ENCODE measurements around the gene ZWILCH. TPM values are rescaled to one million over a fixed set of nuclear protein-coding genes. Genes with fewer than 3 reads are reported as not detected.
A peak's percentile ranks its signal among the peaks of the same experiment; 100 is the strongest.

Gene ZWILCH
- total and polyA plus RNA-seq, 2 donors (not counting 1 experiment from before 2014, with no cell fraction given): 14.5 to 25.4 TPM

DNA sequence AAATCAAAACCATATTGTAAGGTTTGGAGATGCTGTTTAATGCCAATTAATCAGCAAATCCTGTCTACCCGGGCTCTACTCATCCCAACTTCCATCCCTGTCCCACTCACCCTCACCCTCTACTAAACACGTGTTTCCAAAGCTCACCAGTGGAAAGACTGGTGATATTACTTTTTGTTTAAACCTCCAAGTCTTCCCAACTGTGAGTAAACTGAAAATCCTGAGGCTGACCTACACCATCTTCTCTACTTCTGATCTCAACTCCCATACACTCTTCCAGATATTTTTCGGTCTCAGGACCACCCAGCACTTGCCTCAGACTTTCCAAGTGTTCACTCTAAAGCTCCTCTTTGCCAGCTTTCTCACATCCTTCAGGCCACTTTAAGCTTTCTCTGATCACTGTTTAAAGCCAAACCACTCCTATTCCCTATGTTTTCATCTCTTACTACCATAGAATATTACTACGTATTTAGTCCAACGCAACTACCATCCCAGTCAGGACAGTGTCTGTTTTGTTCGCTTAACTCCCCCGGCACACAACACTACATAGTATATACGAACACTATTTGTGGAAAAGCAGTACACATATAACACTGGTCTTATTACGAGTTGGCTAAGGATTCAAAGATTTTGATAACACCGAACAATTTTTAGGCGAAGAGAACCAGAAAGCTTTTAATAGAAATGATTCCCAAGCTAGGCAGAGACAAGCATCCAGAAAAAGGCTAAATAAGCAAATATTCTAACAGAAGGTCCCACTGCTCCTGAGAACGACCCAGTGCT is 1.2 kb upstream of the ZWILCH start:
- DNase-seq (ENCODE audit: low read depth in 2 of 2): no peak
- Histone ChIP-seq H3K79me2 (ENCODE audit: control insufficient read depth, insufficient read depth, low read length) (peaks cover 74% of the 10 kb centered on the region), H3K4me1 (ENCODE audit: control insufficient read depth, extremely low read depth, insufficient read depth, low read length) (no peaks in the 10 kb centered on the region), H3K36me3 (ENCODE audit: control insufficient read depth, insufficient read depth, low read length) (peaks cover 17% of the 10 kb centered on the region), H3K9ac (ENCODE audit: insufficient read depth, low read length) (peak overlapping the region; percentile 75), H3K9me3 (ENCODE audit: control insufficient read depth, insufficient read depth, low read depth, low read length) (no peaks in the 10 kb centered on the region), H3K27me3 (ENCODE audit: control insufficient read depth, insufficient read depth, low read length) (no peaks in the 10 kb centered on the region), H4K20me1 (ENCODE audit: control insufficient read depth, extremely low read depth, insufficient read depth, low read length) (no peaks in the 10 kb centered on the region), H3K27ac (ENCODE audit: insufficient read depth, low read length) (peak overlapping the region; percentile 90), H2AFZ (ENCODE audit: low read length) (no peak overlapping the region), H3K4me3 (replicated peaks in 1 of 4; ENCODE audit: control extremely low read depth in 1 of 4, insufficient read depth in 1 of 4, low read depth in 3 of 4, low read length in 4 of 4) (peak overlapping the region; percentile 63 to 98 (median 77)), H3K4me2 (ENCODE audit: extremely low read depth, insufficient read depth, low read length) (peak overlapping the region; percentile 81)
- no peak for TF ChIP-seq EZH2 (IDR thresholded peaks at IDR 0.05; ENCODE audit: low read length, missing control alignments)
- TF ChIP-seq, protein P1, sequence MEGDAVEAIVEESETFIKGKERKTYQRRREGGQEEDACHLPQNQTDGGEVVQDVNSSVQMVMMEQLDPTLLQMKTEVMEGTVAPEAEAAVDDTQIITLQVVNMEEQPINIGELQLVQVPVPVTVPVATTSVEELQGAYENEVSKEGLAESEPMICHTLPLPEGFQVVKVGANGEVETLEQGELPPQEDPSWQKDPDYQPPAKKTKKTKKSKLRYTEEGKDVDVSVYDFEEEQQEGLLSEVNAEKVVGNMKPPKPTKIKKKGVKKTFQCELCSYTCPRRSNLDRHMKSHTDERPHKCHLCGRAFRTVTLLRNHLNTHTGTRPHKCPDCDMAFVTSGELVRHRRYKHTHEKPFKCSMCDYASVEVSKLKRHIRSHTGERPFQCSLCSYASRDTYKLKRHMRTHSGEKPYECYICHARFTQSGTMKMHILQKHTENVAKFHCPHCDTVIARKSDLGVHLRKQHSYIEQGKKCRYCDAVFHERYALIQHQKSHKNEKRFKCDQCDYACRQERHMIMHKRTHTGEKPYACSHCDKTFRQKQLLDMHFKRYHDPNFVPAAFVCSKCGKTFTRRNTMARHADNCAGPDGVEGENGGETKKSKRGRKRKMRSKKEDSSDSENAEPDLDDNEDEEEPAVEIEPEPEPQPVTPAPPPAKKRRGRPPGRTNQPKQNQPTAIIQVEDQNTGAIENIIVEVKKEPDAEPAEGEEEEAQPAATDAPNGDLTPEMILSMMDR (conservative IDR thresholded peaks at IDR 0.05 in 1 of 2, IDR thresholded peaks at IDR 0.05 in 1 of 2; ENCODE audit: low read depth in 1 of 2, low read length in 2 of 2): no peak

DNA sequence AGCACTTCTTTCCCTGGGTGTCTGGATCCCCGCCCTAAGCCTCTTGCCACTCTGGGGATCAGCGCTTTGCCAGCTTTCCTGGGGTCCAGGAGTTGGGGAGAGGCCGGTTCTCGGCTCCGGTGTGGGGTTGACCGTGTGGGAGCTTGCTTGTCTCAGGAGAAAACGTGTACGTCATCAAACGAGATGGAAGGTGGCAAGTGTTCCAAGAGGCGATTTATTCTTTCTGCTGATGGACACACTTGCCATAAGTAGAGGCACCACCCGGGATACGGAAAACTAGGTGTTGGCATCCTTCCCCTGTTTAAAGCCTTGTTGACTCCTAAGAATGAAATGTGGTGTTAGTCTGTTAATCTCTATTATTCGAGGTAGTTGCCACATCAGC is 295 bp downstream of the ZWILCH start:
- Histone ChIP-seq H3K36me3 (ENCODE audit: control insufficient read depth, insufficient read depth, low read length) (peaks cover 7% of the 10 kb centered on the region), H4K20me1 (ENCODE audit: control insufficient read depth, extremely low read depth, insufficient read depth, low read length) (no peaks in the 10 kb centered on the region), H3K4me3 (replicated peaks in 1 of 4; ENCODE audit: control extremely low read depth in 1 of 4, insufficient read depth in 1 of 4, low read depth in 3 of 4, low read length in 4 of 4) (peak overlapping the region; percentile 63 to 98 (median 77)), H3K79me2 (ENCODE audit: control insufficient read depth, insufficient read depth, low read length) (peaks cover 71% of the 10 kb centered on the region), H3K4me2 (ENCODE audit: extremely low read depth, insufficient read depth, low read length) (peak overlapping the region; percentile 60), H3K9ac (ENCODE audit: insufficient read depth, low read length) (peak overlapping the region; percentile 75), H3K4me1 (ENCODE audit: control insufficient read depth, extremely low read depth, insufficient read depth, low read length) (no peaks in the 10 kb centered on the region), H3K27me3 (ENCODE audit: control insufficient read depth, insufficient read depth, low read length) (no peaks in the 10 kb centered on the region), H3K9me3 (ENCODE audit: control insufficient read depth, insufficient read depth, low read depth, low read length) (no peaks in the 10 kb centered on the region), H3K27ac (ENCODE audit: insufficient read depth, low read length) (peak overlapping the region; percentile 90), H2AFZ (ENCODE audit: low read length) (peak overlapping the region; percentile 59)
- TF ChIP-seq, protein P1 (conservative IDR thresholded peaks at IDR 0.05 in 1 of 2, IDR thresholded peaks at IDR 0.05 in 1 of 2; ENCODE audit: low read depth in 1 of 2, low read length in 2 of 2): no peak
- TF ChIP-seq EZH2 (IDR thresholded peaks at IDR 0.05; ENCODE audit: low read length, missing control alignments): no peak
- DNase-seq (ENCODE audit: low read depth in 2 of 2): peak in 1 of 2 donors; percentile 65

DNA sequence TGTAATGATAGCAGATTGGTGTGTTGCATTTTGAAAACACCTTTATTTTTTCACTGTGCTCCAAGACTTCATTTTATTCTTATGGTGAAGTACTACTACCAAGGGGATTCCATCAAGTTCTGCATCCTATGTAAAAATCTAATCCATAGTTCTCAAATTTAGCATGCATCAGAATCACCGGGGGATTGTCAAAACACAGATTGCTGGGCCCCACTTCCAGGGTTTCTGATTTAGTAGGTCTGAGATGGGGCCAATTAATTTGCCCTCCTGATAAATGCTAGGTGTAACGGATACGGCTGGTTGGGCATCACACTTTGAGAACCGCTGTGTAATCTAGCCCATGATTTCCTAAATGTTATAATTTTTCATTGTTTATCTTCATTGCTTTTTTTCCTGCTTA is 692 bp downstream of the ZWILCH start:
- no peak for DNase-seq (ENCODE audit: low read depth in 2 of 2)
- no peak overlapping the region for H2AFZ ChIP-seq (ENCODE audit: low read length)
- no peak for TF ChIP-seq EZH2 (IDR thresholded peaks at IDR 0.05; ENCODE audit: low read length, missing control alignments)
- TF ChIP-seq, protein P1 (conservative IDR thresholded peaks at IDR 0.05 in 1 of 2, IDR thresholded peaks at IDR 0.05 in 1 of 2; ENCODE audit: low read depth in 1 of 2, low read length in 2 of 2): no peak
- H3K27ac ChIP-seq (ENCODE audit: insufficient read depth, low read length): peak overlapping the region; percentile 90
- H3K27me3 ChIP-seq (ENCODE audit: control insufficient read depth, insufficient read depth, low read length): no peaks in the 10 kb centered on the region
- H3K9me3 ChIP-seq (ENCODE audit: control insufficient read depth, insufficient read depth, low read depth, low read length): no peaks in the 10 kb centered on the region
- H3K9ac ChIP-seq (ENCODE audit: insufficient read depth, low read length): peak overlapping the region; percentile 25
- no peaks in the 10 kb centered on the region for H4K20me1 ChIP-seq (ENCODE audit: control insufficient read depth, extremely low read depth, insufficient read depth, low read length)
- H3K36me3 ChIP-seq (ENCODE audit: control insufficient read depth, insufficient read depth, low read length): peaks cover 4% of the 10 kb centered on the region
- H3K4me1 ChIP-seq (ENCODE audit: control insufficient read depth, extremely low read depth, insufficient read depth, low read length): no peaks in the 10 kb centered on the region
- peak overlapping the region; percentile 60 for H3K4me2 ChIP-seq (ENCODE audit: extremely low read depth, insufficient read depth, low read length)
- peak overlapping the region; percentile 63 to 98 (median 77) for H3K4me3 ChIP-seq (replicated peaks in 1 of 4; ENCODE audit: control extremely low read depth in 1 of 4, insufficient read depth in 1 of 4, low read depth in 3 of 4, low read length in 4 of 4)
- H3K79me2 ChIP-seq (ENCODE audit: control insufficient read depth, insufficient read depth, low read length): peaks cover 67% of the 10 kb centered on the region
